Heart left ventricle (tissue), 16 donors: ENCODE data around the gene CAD. TPM values are rescaled to one million over a fixed set of nuclear protein-coding genes. Genes with fewer than 3 reads are reported as not detected.

Source experiments
- ATAC-seq, 4 donors: fragments of 200-7000 bp; cut with Tn5 transposase; one replicate each; pipeline ENCODE4 v1.9.1; 2020 to 2022; ENCODE audit warnings: moderate library complexity in 4 of 4, mild to moderate bottlenecking in 3 of 4, moderate number of reproducible peaks in 1 of 4
- DNase-seq, 5 donors: peaks; one replicate each; pipeline ENCODE4 v3.0.0-alpha.2; 2020
- H3K27ac ChIP-seq, 12 donors: fragments of 200-600 bp; sonication (generic) in 4 of 12; one replicate each; pipeline versions ENCODE4 v1.5.0 to v1.8.0; 2016 to 2022; ENCODE audit warnings: mild to moderate bottlenecking in 2 of 12
- H3K27me3 ChIP-seq, 9 donors: fragments of 200-600 bp; sonication (generic) in 2 of 9; one replicate each; pipeline versions ENCODE4 v1.5.1 to v1.8.0; 2016 to 2022; ENCODE audit warnings: mild to moderate bottlenecking in 3 of 9
- H3K36me3 ChIP-seq, 9 donors: fragments of 200-600 bp; sonication (generic) in 2 of 9; one replicate each; pipeline versions ENCODE4 v1.5.0 to v1.8.0; 2018 to 2022; ENCODE audit warnings: mild to moderate bottlenecking in 2 of 9
- H3K4me1 ChIP-seq, 12 donors: fragments of 200-600 bp; sonication (generic) in 4 of 12; one replicate each; pipeline versions ENCODE4 v1.5.0 to v1.8.0; 2016 to 2022; ENCODE audit warnings: mild to moderate bottlenecking in 3 of 12
- H3K4me3 ChIP-seq, 12 donors: fragments of 200-600 bp; sonication (generic) in 4 of 12; one replicate each; pipeline versions ENCODE4 v1.5.0 to v1.8.0; 2017 to 2022; ENCODE audit warnings: mild to moderate bottlenecking in 9 of 12, moderate library complexity in 4 of 12
- H3K9me3 ChIP-seq, 12 donors: fragments of 200-600 bp; sonication (generic) in 4 of 12; one replicate each; pipeline versions ENCODE4 v1.5.0 to v1.8.0; 2016 to 2022; ENCODE audit warnings: mild to moderate bottlenecking in 1 of 12
- POLR2A ChIP-seq, 2 donors: fragments of 450-650 bp; IDR thresholded peaks; one replicate each; pipeline ENCODE4 v1.6.1; 2017; ENCODE audit warnings: antibody characterized with exemption in 2 of 2, mild to moderate bottlenecking in 2 of 2, moderate library complexity in 2 of 2
- WGBS, 4 donors: extraction: QIAGEN DNeasy Blood & Tissue Kit in 2 of 4; methylation state at CpG; one replicate each; pipeline versions ENCODE4 v1.1.5 to v1.1.7; 2013 to 2018; 5-methylcytosine and 5-hydroxymethylcytosine counted together
- intact Hi-C, 10 donors: fragments of 100-400 bp; cut with DNase I; formaldehyde crosslinking; loops; one replicate each; pipeline versions ENCODE4 v1.11.1 to v1.14.2; 2022
- polyA plus RNA-seq, 2 donors: library from polyadenylated mRNA; stranded (reverse); fragments of 200-250 nt; gene quantifications; one replicate each; pipeline ENCODE4 v1.2.3, GENCODE V29; 2013
- total RNA-seq, 9 donors: library from RNA; depleted of rRNA in 2 of 9; stranded (reverse); fragments of >200 nt in 2 of 9; fragmentation: NEBNext Ultra II Directional in 3 of 9; extraction: Animal tissue kit (Norgen Biotek cat#: 25700) in 3 of 9; gene quantifications; one replicate each; pipeline versions ENCODE4 v1.1.0 to v1.2.4, GENCODE V29; 2016 to 2023
- TF ChIP-seq, protein P1 (sequence below), 12 donors: fragments of 200-600 bp; sonication (generic) in 4 of 12; IDR thresholded peaks; one replicate each; pipeline versions ENCODE4 v1.5.0 to v1.8.0; 2018 to 2022; ENCODE audit warnings: antibody characterized with exemption in 12 of 12, mild to moderate bottlenecking in 5 of 12
- donor health status: ischemic (EF 13 %, LVEDD 7.1; RV severe dilation, severe dysfunction).
- donor health status: healthy with polysubstance abuse.
- donor health status: DM: no; HTN: yes; CAD: no.
- donor health status: DM: no; HTN: no; CAD: no.
- donor health status: ischemic (EF 25% LVEDD 6.9; RV normal size, moderate dysfunction).
- donor health status: ischemic (EF 25% LVEDD 5.7; RV mildly dilated, moderate dysfunction).
- donor health status: healthy.
- donor health status: DM: yes; HTN: yes; CAD: no.
- donor health status: ischemic (EF 35%, LVEDD 5.7; RV mildly dilated, moderate dysfunction).
- donor health status: nonischemic (EF 11% LVEDD 7.7; RV severe dilation, severe dysfunction).
- donor health status: DM: yes; HTN: yes; CAD: no.
- donor health status: PGD.
- donor health status: ischemic (EF 29% LVEDD 5.4; RV normal size, mild dysfunction).
- donor health status: nonischemic (EF 23%, LVEDD 6.1; RV moderate dilation, normal function).

CAD gene
- total and polyA plus RNA-seq, 11 donors: 3.2 to 14.2 (median 6.7) TPM

DNA sequence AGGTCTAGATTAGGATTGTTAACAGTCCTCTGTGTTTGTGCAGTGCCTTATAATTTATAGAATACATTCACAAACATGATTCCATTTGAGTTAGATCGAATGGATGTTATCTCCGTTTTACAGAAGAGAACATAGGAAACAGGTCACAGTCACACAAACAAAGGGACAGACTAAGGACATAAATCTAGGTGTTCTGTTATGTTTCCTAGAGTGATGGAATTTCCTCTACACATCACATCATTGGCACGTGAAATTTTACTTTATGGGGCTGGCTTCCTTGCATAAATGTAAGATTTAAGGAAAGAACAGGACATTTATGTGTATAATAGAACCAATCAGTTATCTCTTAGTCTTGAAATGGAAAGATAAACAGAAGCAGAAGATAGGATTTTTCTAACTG lies 71.4 kb downstream of the CAD start:
- DNase-seq (no peak), ATAC-seq (no peak)
- peaks cover 0 to 5% (median 0%) of the 10 kb centered on the region in 9 donors for H3K36me3 ChIP-seq
- TF ChIP-seq, protein P1, sequence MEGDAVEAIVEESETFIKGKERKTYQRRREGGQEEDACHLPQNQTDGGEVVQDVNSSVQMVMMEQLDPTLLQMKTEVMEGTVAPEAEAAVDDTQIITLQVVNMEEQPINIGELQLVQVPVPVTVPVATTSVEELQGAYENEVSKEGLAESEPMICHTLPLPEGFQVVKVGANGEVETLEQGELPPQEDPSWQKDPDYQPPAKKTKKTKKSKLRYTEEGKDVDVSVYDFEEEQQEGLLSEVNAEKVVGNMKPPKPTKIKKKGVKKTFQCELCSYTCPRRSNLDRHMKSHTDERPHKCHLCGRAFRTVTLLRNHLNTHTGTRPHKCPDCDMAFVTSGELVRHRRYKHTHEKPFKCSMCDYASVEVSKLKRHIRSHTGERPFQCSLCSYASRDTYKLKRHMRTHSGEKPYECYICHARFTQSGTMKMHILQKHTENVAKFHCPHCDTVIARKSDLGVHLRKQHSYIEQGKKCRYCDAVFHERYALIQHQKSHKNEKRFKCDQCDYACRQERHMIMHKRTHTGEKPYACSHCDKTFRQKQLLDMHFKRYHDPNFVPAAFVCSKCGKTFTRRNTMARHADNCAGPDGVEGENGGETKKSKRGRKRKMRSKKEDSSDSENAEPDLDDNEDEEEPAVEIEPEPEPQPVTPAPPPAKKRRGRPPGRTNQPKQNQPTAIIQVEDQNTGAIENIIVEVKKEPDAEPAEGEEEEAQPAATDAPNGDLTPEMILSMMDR (IDR thresholded peaks at IDR 0.05): no peak
- no peak for TF ChIP-seq POLR2A (IDR thresholded peaks at IDR 0.05)
- peaks cover 0 to 3% (median 0%) of the 10 kb centered on the region in 9 donors for H3K27me3 ChIP-seq
- 19 to 27% (median 21%) methylated on average over 3 of the region's 3 CpGs for WGBS, 4 donors
- intact Hi-C loops: loop anchor here in 1 of 10 donors (10.0 kb wide), 2 partner anchors 194 to 324 kb away; no protein-coding TSS in a partner anchor
- H3K4me1 ChIP-seq: peaks cover under 1 to 65% (median 17%) of the 10 kb centered on the region in 12 donors
- peak overlapping the region in 5 of 12 donors; percentile 10 to 34 (median 25) for H3K27ac ChIP-seq
- H3K9me3 ChIP-seq: no peaks in the 10 kb centered on the region
- H3K4me3 ChIP-seq: peak overlapping the region in 1 of 12 donors; percentile 14

DNA sequence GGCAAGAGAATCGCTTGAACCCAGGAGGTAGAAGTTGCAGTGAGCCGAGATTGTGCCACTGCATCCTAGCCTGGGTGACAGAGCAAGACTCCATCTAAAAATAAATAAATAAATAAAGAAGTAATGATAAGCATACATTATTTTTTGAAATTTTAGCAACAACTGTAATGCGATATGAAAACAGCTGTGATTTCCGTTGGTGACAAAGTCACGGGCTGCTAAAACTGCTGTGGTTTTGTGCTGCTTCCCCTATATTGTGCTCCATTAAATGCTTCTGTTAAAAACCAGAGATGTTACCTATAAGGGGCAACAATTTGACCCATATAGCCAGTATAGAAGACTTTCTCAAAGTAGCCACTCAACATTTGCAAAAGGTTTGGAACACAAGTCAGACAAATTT lies 73.4 kb downstream of the CAD start:
- H3K9me3 ChIP-seq: no peaks in the 10 kb centered on the region
- DNase-seq (no peak), ATAC-seq (no peak)
- WGBS, 4 donors: 53 to 65% (median 61%) methylated on average over 5 of the region's 5 CpGs
- TF ChIP-seq, protein P1 (IDR thresholded peaks at IDR 0.05): no peak
- no peak for TF ChIP-seq POLR2A (IDR thresholded peaks at IDR 0.05)
- peak overlapping the region in 5 of 12 donors; percentile 5 to 75 (median 14) for H3K27ac ChIP-seq
- H3K4me1 ChIP-seq: peaks cover 7 to 79% (median 20%) of the 10 kb centered on the region in 12 donors
- H3K27me3 ChIP-seq: peaks cover 0 to 3% (median 0%) of the 10 kb centered on the region in 9 donors
- H3K4me3 ChIP-seq: peak overlapping the region in 4 of 12 donors; percentile 2 to 23 (median 5)
- H3K36me3 ChIP-seq: peaks cover 0 to 5% (median 0%) of the 10 kb centered on the region in 9 donors
- intact Hi-C loops: no loop called here

DNA sequence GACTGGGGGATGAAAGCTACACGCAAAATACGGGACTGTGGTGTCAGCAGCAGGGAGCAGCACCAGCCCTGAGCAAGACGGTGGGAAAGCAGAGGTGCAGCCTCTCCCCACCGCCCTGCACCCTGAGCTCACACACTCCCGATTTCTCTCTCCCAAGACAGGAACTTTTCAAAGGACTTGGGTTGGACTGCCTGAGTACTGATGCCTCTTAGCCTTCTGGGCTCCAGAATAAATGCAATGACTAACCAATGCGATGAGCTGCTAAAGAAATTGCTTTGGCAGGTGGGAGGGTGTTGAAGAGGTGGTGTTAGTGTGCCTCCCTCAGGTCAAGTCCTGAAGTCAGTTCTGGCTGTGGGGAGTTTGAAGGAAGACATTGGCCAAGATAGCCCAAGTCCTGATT lies 74.7 kb downstream of the CAD start:
- Histone ChIP-seq H3K4me3 (no peak overlapping the region), H3K27ac (peak overlapping the region in 4 of 12 donors; percentile 24 to 75 (median 32)), H3K4me1 (peaks cover 7 to 89% (median 20%) of the 10 kb centered on the region in 12 donors), H3K9me3 (no peaks in the 10 kb centered on the region), H3K27me3 (peaks cover 0 to 3% (median 0%) of the 10 kb centered on the region in 9 donors), H3K36me3 (peaks cover 0 to 5% (median 0%) of the 10 kb centered on the region in 9 donors)
- 30 to 37% (median 35%) methylated on average over 6 of the region's 6 CpGs for WGBS, 4 donors
- peak in 3 of 4 donors; percentile 45 to 60 (median 58) for ATAC-seq
- TF ChIP-seq, protein P1 (IDR thresholded peaks at IDR 0.05): no peak
- no peak for TF ChIP-seq POLR2A (IDR thresholded peaks at IDR 0.05)
- DNase-seq: peak in 1 of 5 donors; percentile 11
- intact Hi-C loops: no loop called here

Other genes with a start within 250 kb of the CAD start
- 10 to 100 TPM; 27.4 to 55.2 (median 42.3) TPM for gene MAPRE3, start 246.7 kb upstream of the CAD start, total RNA-seq
- gene MAPRE3, start 246.7 kb upstream of the CAD start, polyA plus RNA-seq: 10 to 100 TPM; 28.7 to 65.0 TPM
- gene TMEM214, start 184.4 kb upstream of the CAD start, total RNA-seq: 10 to 100 TPM; 18.3 to 58.0 (median 31.6) TPM
- gene TMEM214, start 184.4 kb upstream of the CAD start, polyA plus RNA-seq: 10 to 100 TPM; 27.4 to 57.0 TPM
- 10 to 100 TPM in 4 of 9 donors, 1 to 10 TPM in 5; 4.9 to 12.5 (median 9.9) TPM for gene AGBL5, start 165.7 kb upstream of the CAD start, total RNA-seq
- gene AGBL5, start 165.7 kb upstream of the CAD start, polyA plus RNA-seq: 1 to 10 TPM; 4.5 to 7.9 TPM
- gene OST4, start 145.7 kb upstream of the CAD start, total RNA-seq: 100 to 1,000 TPM; 215 to 466 (median 343) TPM
- 100 to 1,000 TPM; 335 to 517 TPM for gene OST4, start 145.7 kb upstream of the CAD start, polyA plus RNA-seq
- gene EMILIN1, start 138.8 kb upstream of the CAD start, total RNA-seq: 10 to 100 TPM in 8 of 9 donors, 1 to 10 TPM in 1; 7.5 to 76.9 (median 16.3) TPM
- gene EMILIN1, start 138.8 kb upstream of the CAD start, polyA plus RNA-seq: 10 to 100 TPM; 21.0 to 31.2 TPM
- 1 to 10 TPM in 8 of 9 donors, under 1 TPM in 1; 0.89 to 3.9 (median 1.8) TPM for gene KHK, start 130.6 kb upstream of the CAD start, total RNA-seq
- 1 to 10 TPM; 1.3 to 2.0 TPM for gene KHK, start 130.6 kb upstream of the CAD start, polyA plus RNA-seq
- gene CGREF1, start 98.2 kb upstream of the CAD start, total RNA-seq: 1 to 10 TPM in 4 of 9 donors, under 1 TPM in 4, not detected in 1; 0.24 to 2.7 (median 1.0) TPM
- under 1 TPM; 0.67 to 0.99 TPM for gene CGREF1, start 98.2 kb upstream of the CAD start, polyA plus RNA-seq
- gene ABHD1, start 93.6 kb upstream of the CAD start, total RNA-seq: 1 to 10 TPM in 8 of 9 donors, not detected in 1; 1.2 to 3.9 (median 2.0) TPM
- gene ABHD1, start 93.6 kb upstream of the CAD start, polyA plus RNA-seq: 1 to 10 TPM in 1 of 2 donors, under 1 TPM in 1; 0.47 to 6.2 TPM
- 10 to 100 TPM; 41.1 to 74.5 (median 48.7) TPM for gene PREB, start 82.7 kb upstream of the CAD start, total RNA-seq
- gene PREB, start 82.7 kb upstream of the CAD start, polyA plus RNA-seq: 10 to 100 TPM; 54.3 to 99.4 TPM
- not detected for gene PRR30, start 78.0 kb upstream of the CAD start, total RNA-seq
- gene PRR30, start 78.0 kb upstream of the CAD start, polyA plus RNA-seq: not detected
- gene TCF23, start 68.4 kb upstream of the CAD start, total RNA-seq: under 1 TPM in 3 of 9 donors, not detected in 6; 0.07 to 0.85 (median 0.68) TPM
- gene TCF23, start 68.4 kb upstream of the CAD start, polyA plus RNA-seq: under 1 TPM; 0.04 TPM
- gene ATRAID, start 5.3 kb upstream of the CAD start, total RNA-seq: 100 to 1,000 TPM in 8 of 9 donors, 10 to 100 TPM in 1; 96.9 to 210 (median 144) TPM
- gene ATRAID, start 5.3 kb upstream of the CAD start, polyA plus RNA-seq: 100 to 1,000 TPM; 126 to 195 TPM
- 10 to 100 TPM in 5 of 9 donors, 1 to 10 TPM in 4; 6.3 to 16.7 (median 10.3) TPM for gene SLC5A6, start 5.1 kb upstream of the CAD start, total RNA-seq
- 10 to 100 TPM in 1 of 2 donors, 1 to 10 TPM in 1; 6.7 to 37.7 TPM for gene SLC5A6, start 5.1 kb upstream of the CAD start, polyA plus RNA-seq
- gene SLC30A3, start 45.7 kb downstream of the CAD start, total RNA-seq: 10 to 100 TPM in 2 of 9 donors, 1 to 10 TPM in 7; 5.0 to 18.1 (median 9.0) TPM
- gene SLC30A3, start 45.7 kb downstream of the CAD start, polyA plus RNA-seq: 1 to 10 TPM; 5.6 to 9.2 TPM
- 1 to 10 TPM in 5 of 9 donors, under 1 TPM in 4; 0.36 to 3.3 (median 1.2) TPM for gene DNAJC5G, start 58.1 kb downstream of the CAD start, total RNA-seq
- gene DNAJC5G, start 58.1 kb downstream of the CAD start, polyA plus RNA-seq: 1 to 10 TPM in 1 of 2 donors, under 1 TPM in 1; 0.11 to 1.8 TPM
- gene TRIM54, start 65.1 kb downstream of the CAD start, total RNA-seq: 100 to 1,000 TPM; 175 to 329 (median 241) TPM
- 100 to 1,000 TPM; 128 to 324 TPM for gene TRIM54, start 65.1 kb downstream of the CAD start, polyA plus RNA-seq
- 1 to 10 TPM in 6 of 9 donors, under 1 TPM in 3; 0.60 to 2.5 (median 1.1) TPM for gene UCN, start 91.1 kb downstream of the CAD start, total RNA-seq
- gene UCN, start 91.1 kb downstream of the CAD start, polyA plus RNA-seq: 1 to 10 TPM; 1.3 to 1.4 TPM
- 100 to 1,000 TPM in 1 of 9 donors, 10 to 100 TPM in 8; 48.8 to 103 (median 65.7) TPM for gene MPV17, start 105.7 kb downstream of the CAD start, total RNA-seq
- 100 to 1,000 TPM in 1 of 2 donors, 10 to 100 TPM in 1; 69.3 to 134 TPM for gene MPV17, start 105.7 kb downstream of the CAD start, polyA plus RNA-seq
- gene GTF3C2, start 139.4 kb downstream of the CAD start, total RNA-seq: 10 to 100 TPM; 19.9 to 42.6 (median 28.3) TPM
- 10 to 100 TPM; 17.8 to 21.9 TPM for gene GTF3C2, start 139.4 kb downstream of the CAD start, polyA plus RNA-seq
- gene EIF2B4, start 153.0 kb downstream of the CAD start, total RNA-seq: 10 to 100 TPM; 28.5 to 59.3 (median 37.0) TPM
- 10 to 100 TPM; 40.2 to 69.0 TPM for gene EIF2B4, start 153.0 kb downstream of the CAD start, polyA plus RNA-seq
- gene SNX17, start 153.2 kb downstream of the CAD start, total RNA-seq: 10 to 100 TPM; 59.4 to 90.7 (median 77.2) TPM
- 100 to 1,000 TPM in 1 of 2 donors, 10 to 100 TPM in 1; 39.2 to 106 TPM for gene SNX17, start 153.2 kb downstream of the CAD start, polyA plus RNA-seq
- gene ZNF513, start 163.4 kb downstream of the CAD start, total RNA-seq: 10 to 100 TPM in 1 of 9 donors, 1 to 10 TPM in 8; 2.8 to 10.4 (median 7.1) TPM
- 10 to 100 TPM in 1 of 2 donors, 1 to 10 TPM in 1; 8.7 to 11.8 TPM for gene ZNF513, start 163.4 kb downstream of the CAD start, polyA plus RNA-seq
- 10 to 100 TPM; 31.7 to 49.7 (median 40.2) TPM for gene PPM1G, start 192.2 kb downstream of the CAD start, total RNA-seq
- 10 to 100 TPM; 31.2 to 87.2 TPM for gene PPM1G, start 192.2 kb downstream of the CAD start, polyA plus RNA-seq
- gene NRBP1, start 211.3 kb downstream of the CAD start, total RNA-seq: 10 to 100 TPM; 43.5 to 78.6 (median 62.8) TPM
- 100 to 1,000 TPM in 1 of 2 donors, 10 to 100 TPM in 1; 27.8 to 114 TPM for gene NRBP1, start 211.3 kb downstream of the CAD start, polyA plus RNA-seq
- 1 to 10 TPM in 1 of 9 donors, under 1 TPM in 2, not detected in 6; 0.50 to 1.7 (median 0.61) TPM for gene KRTCAP3, start 225.0 kb downstream of the CAD start, total RNA-seq
- under 1 TPM in 1 of 2 donors, not detected in 1; 0.65 TPM for gene KRTCAP3, start 225.0 kb downstream of the CAD start, polyA plus RNA-seq